Measurements from ENCODE around the gene LRRC8C.
A peak's percentile ranks its signal among the peaks of the same experiment; 100 is the strongest.

LRRC8C gene

DNA sequence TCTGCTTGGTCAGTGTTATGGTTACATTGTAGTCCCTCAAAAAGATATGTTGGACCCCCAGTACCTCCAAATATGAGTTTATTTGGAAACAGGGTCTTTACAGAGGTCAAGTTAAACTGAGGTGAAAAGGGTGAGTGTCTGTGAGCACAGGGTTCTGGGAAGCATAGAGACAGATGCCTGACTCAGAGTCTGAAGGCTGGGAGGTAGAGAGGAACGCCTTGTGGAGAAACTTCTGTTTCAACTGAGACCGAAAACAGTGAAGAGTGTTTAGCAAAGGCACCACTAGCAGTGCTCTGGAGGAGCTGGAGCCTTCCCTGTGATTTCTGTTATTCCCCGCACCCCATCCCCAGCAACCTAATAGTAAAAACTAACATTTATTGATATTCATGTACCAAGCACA, 122.7 kb downstream of the LRRC8C start:
- Histone ChIP-seq H3K27me3 (ENCODE audit: low read length) (no peaks in the 10 kb centered on the region), H3K9ac (ENCODE audit: low read length) (no peak overlapping the region), H3K27ac (ENCODE audit: low read depth, low read length) (no peak overlapping the region), H3K9me3 (ENCODE audit: insufficient read depth, low read length) (no peaks in the 10 kb centered on the region), H3K4me2 (ENCODE audit: low read depth, low read length, poor library complexity, severe bottlenecking) (no peak overlapping the region), H3K36me3 (ENCODE audit: low read length) (no peaks in the 10 kb centered on the region), H4K20me1 (ENCODE audit: low read depth, low read length) (no peaks in the 10 kb centered on the region), H3K9me2 (replicated peaks; ENCODE audit: insufficient read depth, low read length) (no peaks in the 10 kb centered on the region), H3K79me2 (ENCODE audit: insufficient read depth, low read length) (no peaks in the 10 kb centered on the region), H3K4me3 (ENCODE audit: insufficient read depth, low read length, poor library complexity, severe bottlenecking) (no peak overlapping the region), H2AFZ (ENCODE audit: low read depth, low read length, severe bottlenecking) (no peak overlapping the region), H3F3A (ENCODE audit: insufficient read depth) (no peaks in the 10 kb centered on the region)
- TF ChIP-seq, protein P1, sequence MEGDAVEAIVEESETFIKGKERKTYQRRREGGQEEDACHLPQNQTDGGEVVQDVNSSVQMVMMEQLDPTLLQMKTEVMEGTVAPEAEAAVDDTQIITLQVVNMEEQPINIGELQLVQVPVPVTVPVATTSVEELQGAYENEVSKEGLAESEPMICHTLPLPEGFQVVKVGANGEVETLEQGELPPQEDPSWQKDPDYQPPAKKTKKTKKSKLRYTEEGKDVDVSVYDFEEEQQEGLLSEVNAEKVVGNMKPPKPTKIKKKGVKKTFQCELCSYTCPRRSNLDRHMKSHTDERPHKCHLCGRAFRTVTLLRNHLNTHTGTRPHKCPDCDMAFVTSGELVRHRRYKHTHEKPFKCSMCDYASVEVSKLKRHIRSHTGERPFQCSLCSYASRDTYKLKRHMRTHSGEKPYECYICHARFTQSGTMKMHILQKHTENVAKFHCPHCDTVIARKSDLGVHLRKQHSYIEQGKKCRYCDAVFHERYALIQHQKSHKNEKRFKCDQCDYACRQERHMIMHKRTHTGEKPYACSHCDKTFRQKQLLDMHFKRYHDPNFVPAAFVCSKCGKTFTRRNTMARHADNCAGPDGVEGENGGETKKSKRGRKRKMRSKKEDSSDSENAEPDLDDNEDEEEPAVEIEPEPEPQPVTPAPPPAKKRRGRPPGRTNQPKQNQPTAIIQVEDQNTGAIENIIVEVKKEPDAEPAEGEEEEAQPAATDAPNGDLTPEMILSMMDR (IDR thresholded peaks at IDR 0.05; ENCODE audit: insufficient read depth, low read length, poor library complexity, severe bottlenecking), result no peak
- no peak for TF ChIP-seq EZH2phosphoT487 (conservative IDR thresholded peaks at IDR 0.05; ENCODE audit: low read length)

DNA sequence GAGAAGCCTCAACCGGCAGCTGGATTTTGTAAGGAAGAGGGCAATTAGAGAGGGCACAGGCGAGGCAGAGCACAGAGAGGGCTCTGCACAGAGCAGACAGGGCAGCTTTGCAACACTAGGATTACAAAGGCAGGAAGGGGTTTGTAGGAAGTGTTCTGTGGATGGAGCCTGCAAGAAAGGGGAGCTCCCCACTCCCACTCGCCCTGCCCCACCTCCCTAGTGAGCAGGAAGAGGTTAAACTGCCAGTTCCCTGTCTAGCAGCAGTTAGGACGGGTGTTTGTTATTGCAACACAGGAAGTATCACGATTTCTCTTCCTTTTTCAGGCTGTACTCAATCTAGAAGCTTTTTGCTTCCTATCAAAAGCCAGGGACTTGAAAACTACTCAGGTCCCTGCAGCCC, 124.6 kb downstream of the LRRC8C start:
- no peak overlapping the region for H3K4me2 ChIP-seq (ENCODE audit: low read depth, low read length, poor library complexity, severe bottlenecking)
- no peaks in the 10 kb centered on the region for H3K27me3 ChIP-seq (ENCODE audit: low read length)
- no peak overlapping the region for H3K4me3 ChIP-seq (ENCODE audit: insufficient read depth, low read length, poor library complexity, severe bottlenecking)
- H4K20me1 ChIP-seq (ENCODE audit: low read depth, low read length), result no peaks in the 10 kb centered on the region
- TF ChIP-seq EZH2phosphoT487 (conservative IDR thresholded peaks at IDR 0.05; ENCODE audit: low read length), result no peak
- TF ChIP-seq, protein P1 (IDR thresholded peaks at IDR 0.05; ENCODE audit: insufficient read depth, low read length, poor library complexity, severe bottlenecking), result no peak
- peak overlapping the region; percentile 65 for H2AFZ ChIP-seq (ENCODE audit: low read depth, low read length, severe bottlenecking)
- H3K36me3 ChIP-seq (ENCODE audit: low read length), result no peaks in the 10 kb centered on the region
- no peak overlapping the region for H3K27ac ChIP-seq (ENCODE audit: low read depth, low read length)
- no peaks in the 10 kb centered on the region for H3K9me3 ChIP-seq (ENCODE audit: insufficient read depth, low read length)
- no peaks in the 10 kb centered on the region for H3F3A ChIP-seq (ENCODE audit: insufficient read depth)
- no peak overlapping the region for H3K9ac ChIP-seq (ENCODE audit: low read length)
- H3K9me2 ChIP-seq (replicated peaks; ENCODE audit: insufficient read depth, low read length), result no peaks in the 10 kb centered on the region
- no peaks in the 10 kb centered on the region for H3K79me2 ChIP-seq (ENCODE audit: insufficient read depth, low read length)

DNA sequence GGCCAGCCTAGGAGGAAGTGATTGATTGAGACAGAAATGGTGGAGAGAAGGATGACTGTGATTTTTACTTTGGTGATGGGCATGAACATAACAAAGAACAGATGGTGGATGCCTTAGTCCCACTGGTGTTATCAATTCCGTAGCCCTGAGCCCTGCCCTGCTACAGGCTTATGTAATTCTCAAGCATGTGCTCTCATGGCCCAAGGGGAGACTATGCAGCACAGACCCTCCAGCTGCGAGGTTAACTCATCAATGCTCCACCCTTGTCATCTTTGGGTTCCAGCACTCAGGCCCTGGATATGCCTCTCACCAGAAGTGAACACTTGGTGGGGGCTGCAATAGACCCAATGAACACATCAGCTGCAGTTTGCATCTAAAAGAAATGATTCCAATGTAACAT, 125.2 kb downstream of the LRRC8C start:
- peak overlapping the region; percentile 65 for H2AFZ ChIP-seq (ENCODE audit: low read depth, low read length, severe bottlenecking)
- no peak overlapping the region for H3K4me2 ChIP-seq (ENCODE audit: low read depth, low read length, poor library complexity, severe bottlenecking)
- H3K36me3 ChIP-seq (ENCODE audit: low read length), result no peaks in the 10 kb centered on the region
- H3K9me3 ChIP-seq (ENCODE audit: insufficient read depth, low read length), result no peaks in the 10 kb centered on the region
- no peak overlapping the region for H3K9ac ChIP-seq (ENCODE audit: low read length)
- no peaks in the 10 kb centered on the region for H4K20me1 ChIP-seq (ENCODE audit: low read depth, low read length)
- H3K27ac ChIP-seq (ENCODE audit: low read depth, low read length), result no peak overlapping the region
- no peaks in the 10 kb centered on the region for H3K9me2 ChIP-seq (replicated peaks; ENCODE audit: insufficient read depth, low read length)
- H3F3A ChIP-seq (ENCODE audit: insufficient read depth), result no peaks in the 10 kb centered on the region
- no peaks in the 10 kb centered on the region for H3K27me3 ChIP-seq (ENCODE audit: low read length)
- H3K4me3 ChIP-seq (ENCODE audit: insufficient read depth, low read length, poor library complexity, severe bottlenecking), result no peak overlapping the region
- no peaks in the 10 kb centered on the region for H3K79me2 ChIP-seq (ENCODE audit: insufficient read depth, low read length)
- TF ChIP-seq EZH2phosphoT487 (conservative IDR thresholded peaks at IDR 0.05; ENCODE audit: low read length), result no peak
- TF ChIP-seq, protein P1 (IDR thresholded peaks at IDR 0.05; ENCODE audit: insufficient read depth, low read length, poor library complexity, severe bottlenecking), result no peak
